ENCODE results near the gene VSIG8. TPM values are rescaled to one million over a fixed set of nuclear protein-coding genes. Genes with fewer than 3 reads are reported as not detected.

Gene VSIG8
- total and polyA plus RNA-seq, 9 of the 15 experiments (the other 6 are each of a cell fraction or from before 2014, with no cell fraction given) = not detected

DNA sequence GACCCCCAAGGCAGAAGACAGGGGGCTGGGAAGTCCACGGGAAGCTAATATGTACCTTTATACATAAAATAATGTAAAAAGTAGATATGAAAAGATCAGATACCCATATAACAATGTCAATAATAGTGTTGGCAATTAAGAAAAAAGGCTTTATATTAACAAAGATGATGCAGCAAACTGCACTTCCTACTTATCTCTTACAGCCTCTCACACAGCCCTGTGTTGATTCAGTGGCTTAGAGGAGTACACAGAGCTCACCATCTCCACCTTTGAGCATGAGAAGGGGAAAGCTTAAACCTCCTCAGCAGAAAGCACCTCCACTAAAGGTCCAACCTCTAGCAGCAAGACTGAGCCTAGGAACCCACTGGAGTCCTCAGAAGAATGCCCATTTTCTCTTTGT is 7.2 kb upstream of the VSIG8 start:
- peak overlapping the region; percentile 43 for H3K4me2 ChIP-seq (ENCODE audit: insufficient read depth, low read length)
- in situ Hi-C loops (cut with MboI) = no loop called here
- H3K27ac ChIP-seq (ENCODE audit: extremely low read depth, low read depth, low read length) = no peak overlapping the region
- ATAC-seq = peak; percentile 74
- BruUV-seq (replicated peaks) = no TSS peak
- TF ChIP-seq SPI1 (IDR thresholded peaks at IDR 0.05; ENCODE audit: borderline replicate concordance, low read depth, low read length) = peak; percentile 62; the same call in 1 of the 2 replicates
- no peak for TF ChIP-seq TEAD1 (CRISPR knock-in tag; IDR thresholded peaks at IDR 0.05)
- 0 out of 2 replicates have a peak, but pooled peaks have one; percentile 18 for TF ChIP-seq ARID1B (IDR thresholded peaks at IDR 0.05)
- peak; percentile 63 for TF ChIP-seq NFE2 (IDR thresholded peaks at IDR 0.05; ENCODE audit: low read depth)
- peak; percentile 47; the same call in 1 of the 2 replicates for TF ChIP-seq DPF2 (IDR thresholded peaks at IDR 0.05)
- peak; percentile 41; the same call in 1 of the 2 replicates for TF ChIP-seq C11orf30 (IDR thresholded peaks at IDR 0.05; ENCODE audit: low read depth)
- TF ChIP-seq FOXA3 (CRISPR knock-in tag; conservative IDR thresholded peaks at IDR 0.05 in 1 of 2, IDR thresholded peaks at IDR 0.05 in 1 of 2) = peak in 1 of 2 experiments; percentile 58; a peak in 1 of 4 replicates
- TF ChIP-seq PHB2 (IDR thresholded peaks at IDR 0.05; ENCODE audit: low read depth) = no peak
- no peak for TF ChIP-seq E2F6 (IDR thresholded peaks at IDR 0.05; ENCODE audit: borderline replicate concordance in 1 of 2, extremely low read depth in 1 of 2, insufficient read depth in 1 of 2, insufficient read length in 1 of 2, low read depth in 1 of 2, low read length in 1 of 2, poor library complexity in 1 of 2, severe bottlenecking in 1 of 2)
- peak; percentile 79 for FAIRE-seq
- DNase-seq (ENCODE audit: extremely low read depth in 1 of 4, low spot score in 3 of 4) = peak in 1 of 4 experiments; percentile 32
- CTCF ChIA-PET (ENCODE audit: low intra/inter-chr PET ratio) = no interaction called here
- WGBS (ENCODE audit: insufficient coverage, low coverage, missing lambda C conversion rate) = 17% methylated on average over 1 of the region's 1 CpG
- peak overlapping the region; percentile 15 to 79; a peak in 1 of 4 replicates for H3K9ac ChIP-seq (ENCODE audit: insufficient read depth in 1 of 2, low read depth in 2 of 2, low read length in 2 of 2)
- no peak overlapping the region for H3K4me3 ChIP-seq
- intact Hi-C loops (cut with micrococcal nuclease) = no loop called here
- no peaks in the 10 kb centered on the region for H3K36me3 ChIP-seq (ENCODE audit: control insufficient read depth, insufficient read depth, low read length)
- no peaks in the 10 kb centered on the region for H3K9me3 ChIP-seq (replicated peaks; ENCODE audit: control insufficient read depth, insufficient read depth, low read depth, low read length)
- POLR2A ChIA-PET = interaction anchor here (0.6 to 2.8 kb wide), 4 partner anchors 9 to 60 kb away, joined by 3 to 21 read pairs (median 4); no protein-coding TSS in a partner anchor
- H3K27me3 ChIP-seq (ENCODE audit: control insufficient read depth in 2 of 2, insufficient read depth in 2 of 2, low read length in 2 of 2) = peaks cover 2 to 21% of the 10 kb centered on the region in 2 experiments; a peak in 2 of 5 replicates
- peaks cover 13 to 15% of the 10 kb centered on the region in 2 experiments for H3K4me1 ChIP-seq (replicated peaks in 1 of 2; ENCODE audit: control insufficient read depth in 2 of 2, insufficient read depth in 2 of 2, low read length in 2 of 2)
- H3K79me2 ChIP-seq (ENCODE audit: control insufficient read depth, insufficient read depth, low read length) = no peaks in the 10 kb centered on the region
- no peaks in the 10 kb centered on the region for H3K9me1 ChIP-seq (ENCODE audit: control insufficient read depth, insufficient read depth, low read length)
- peak overlapping the region; percentile 67; the same call in 1 of the 2 replicates for H2AFZ ChIP-seq (ENCODE audit: low read depth, low read length)
- no peaks in the 10 kb centered on the region; the same call in 1 of the 2 replicates for H4K20me1 ChIP-seq (replicated peaks; ENCODE audit: control insufficient read depth, insufficient read depth, low read length)

All from K562 (cell line).